Measurements from ENCODE around the gene NXF2B.

NXF2B gene

DNA sequence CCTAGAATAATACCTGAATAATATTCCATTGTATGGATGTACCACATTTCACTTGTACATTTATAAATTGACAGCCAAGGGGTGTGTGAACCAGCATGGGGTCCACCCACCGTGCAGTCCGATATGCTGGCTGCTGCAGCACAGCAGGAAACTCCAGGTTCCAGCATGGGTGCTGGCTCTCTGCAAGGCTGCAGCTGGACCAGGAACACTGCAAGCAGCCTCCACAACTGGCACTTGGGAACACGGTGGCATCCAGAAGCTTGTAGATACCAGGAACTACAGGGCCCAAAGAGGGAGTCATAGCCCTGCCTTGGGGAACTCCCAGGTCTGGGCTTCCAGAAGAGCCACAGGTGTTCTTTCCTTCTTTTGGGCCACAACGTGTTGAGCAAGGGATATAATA, 101.6 kb downstream of the NXF2B start:
- Histone ChIP-seq H3K27ac (ENCODE audit: low read depth, low read length) (no peak overlapping the region), H4K20me1 (ENCODE audit: control insufficient read depth, insufficient read depth, low read depth, low read length) (no peaks in the 10 kb centered on the region), H3K9me3 (ENCODE audit: control insufficient read depth, insufficient read depth, low read length) (no peaks in the 10 kb centered on the region), H3K9me2 (replicated peaks; ENCODE audit: control insufficient read depth, low read length) (no peaks in the 10 kb centered on the region), H3K4me1 (ENCODE audit: control insufficient read depth, low read length) (no peaks in the 10 kb centered on the region), H3K36me3 (ENCODE audit: control insufficient read depth, low read length) (no peaks in the 10 kb centered on the region), H3K4me2 (ENCODE audit: low read length) (no peak overlapping the region), H3K27me3 (ENCODE audit: control insufficient read depth, low read length) (no peaks in the 10 kb centered on the region), H3F3A (ENCODE audit: control insufficient read depth, insufficient read depth) (no peaks in the 10 kb centered on the region), H3K4me3 (ENCODE audit: low read length) (no peak overlapping the region), H3K79me2 (ENCODE audit: control insufficient read depth, low read length) (no peaks in the 10 kb centered on the region)
- TF ChIP-seq, protein P1, sequence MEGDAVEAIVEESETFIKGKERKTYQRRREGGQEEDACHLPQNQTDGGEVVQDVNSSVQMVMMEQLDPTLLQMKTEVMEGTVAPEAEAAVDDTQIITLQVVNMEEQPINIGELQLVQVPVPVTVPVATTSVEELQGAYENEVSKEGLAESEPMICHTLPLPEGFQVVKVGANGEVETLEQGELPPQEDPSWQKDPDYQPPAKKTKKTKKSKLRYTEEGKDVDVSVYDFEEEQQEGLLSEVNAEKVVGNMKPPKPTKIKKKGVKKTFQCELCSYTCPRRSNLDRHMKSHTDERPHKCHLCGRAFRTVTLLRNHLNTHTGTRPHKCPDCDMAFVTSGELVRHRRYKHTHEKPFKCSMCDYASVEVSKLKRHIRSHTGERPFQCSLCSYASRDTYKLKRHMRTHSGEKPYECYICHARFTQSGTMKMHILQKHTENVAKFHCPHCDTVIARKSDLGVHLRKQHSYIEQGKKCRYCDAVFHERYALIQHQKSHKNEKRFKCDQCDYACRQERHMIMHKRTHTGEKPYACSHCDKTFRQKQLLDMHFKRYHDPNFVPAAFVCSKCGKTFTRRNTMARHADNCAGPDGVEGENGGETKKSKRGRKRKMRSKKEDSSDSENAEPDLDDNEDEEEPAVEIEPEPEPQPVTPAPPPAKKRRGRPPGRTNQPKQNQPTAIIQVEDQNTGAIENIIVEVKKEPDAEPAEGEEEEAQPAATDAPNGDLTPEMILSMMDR (IDR thresholded peaks at IDR 0.05; ENCODE audit: low read depth, low read length, poor library complexity, severe bottlenecking), result no peak
- no peak for TF ChIP-seq EZH2phosphoT487 (IDR thresholded peaks at IDR 0.05; ENCODE audit: borderline replicate concordance, low read length)

Data from DOHH2 (cell line).